GM12892 (cell line): ENCODE data around the gene MTHFD2.

ENCODE experiments used
- POLR2A ChIP-seq: IDR thresholded peaks from 2 replicates; pipeline ENCODE4 v1.6.1; 2011; ENCODE audit warnings: low read depth, low read length, control low read depth
- POLR2AphosphoS5 ChIP-seq: IDR thresholded peaks from 2 replicates; pipeline ENCODE4 v1.6.1; 2011; ENCODE audit warnings: low read depth, low read length, control low read depth

DNA sequence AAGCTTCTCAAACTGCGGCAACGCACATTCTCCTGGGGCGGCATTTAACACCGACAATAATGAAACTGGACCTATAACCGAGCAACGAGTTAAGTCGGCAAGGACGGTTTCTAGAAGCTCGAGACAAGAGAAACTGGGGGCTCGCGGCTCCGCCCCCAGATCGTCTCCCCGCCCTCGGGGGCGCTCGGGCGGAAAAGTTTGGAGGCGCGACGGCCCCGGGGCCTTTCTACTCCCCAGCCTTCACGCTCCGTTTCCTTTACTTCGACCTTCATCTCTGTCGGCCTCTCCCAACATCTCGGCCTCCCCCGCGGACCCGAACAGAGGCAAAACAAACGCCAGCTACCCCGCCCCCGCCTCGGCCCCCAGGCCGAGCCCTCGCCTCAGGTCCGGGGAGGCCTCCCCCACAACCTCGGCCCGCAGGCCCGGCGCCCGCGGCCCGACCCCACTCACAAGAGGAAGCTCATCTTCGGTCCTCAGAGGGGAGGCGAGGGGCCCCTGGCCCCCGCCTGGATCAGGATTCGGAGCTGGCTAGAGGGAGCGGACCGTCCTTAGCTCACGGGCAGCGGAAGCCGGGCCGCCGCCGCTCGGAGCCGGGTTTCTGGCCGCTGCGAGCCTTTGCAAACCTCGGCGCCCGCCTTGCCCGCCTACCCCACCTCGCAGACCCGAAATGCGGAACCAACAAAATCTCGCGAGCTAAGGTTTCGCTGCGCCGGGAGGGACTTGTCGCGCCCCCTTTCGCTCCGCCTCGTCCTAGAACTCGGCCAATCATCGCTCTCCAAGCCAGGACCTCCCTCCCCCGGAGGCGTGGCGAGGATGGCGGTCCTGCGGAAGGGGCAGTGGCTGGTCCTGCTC lies 20.0 kb upstream of the MTHFD2 start, which contains the start of gene MOB1A:
- TF ChIP-seq POLR2AphosphoS5 (peak; percentile 92), POLR2A (peak; percentile 93)
